ENCODE data around the gene SLC35G2.
A peak's percentile ranks its signal among the peaks of the same experiment; 100 is the strongest.
"Not testable (repeated sequence)": the region's sequence is repeated elsewhere in the genome, so short reads cannot be mapped to it uniquely, and the experiment has no call there.

The SLC35G2 gene

DNA sequence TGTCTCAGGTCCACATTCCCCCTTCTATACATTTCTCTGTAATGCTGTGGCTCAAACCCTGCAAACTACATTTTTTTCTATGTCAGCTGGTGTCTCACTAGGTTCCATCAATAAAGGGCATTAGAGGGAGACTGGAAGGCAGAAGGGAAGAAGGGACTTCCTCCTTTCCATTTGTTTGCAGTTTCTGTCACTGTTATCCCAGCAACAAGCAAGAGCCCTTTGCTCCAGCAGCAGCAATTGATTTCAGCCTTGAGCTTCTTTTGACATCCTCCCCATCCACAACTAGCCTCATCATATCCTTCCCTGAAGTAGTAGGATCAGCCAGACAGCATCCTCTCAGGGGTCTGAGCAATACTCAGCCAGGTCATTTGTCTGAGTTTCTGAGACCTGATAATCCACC, 37.7 kb downstream of the SLC35G2 start:
- in situ Hi-C loops (cut with MboI; ENCODE audit: low sequenced_read_pairs, unreplicated experiment): no loop called here
- TF ChIP-seq CTCF (IDR thresholded peaks at IDR 0.05; ENCODE audit: borderline replicate concordance, control extremely low read depth, extremely low read depth, insufficient read depth, missing control alignments): no peak
- no peak for DNase-seq (ENCODE audit: low spot score)

GRCh38 chr3:136858381-136858780, 39.5 kb downstream of the SLC35G2 start:
- in situ Hi-C loops (cut with MboI; ENCODE audit: low sequenced_read_pairs, unreplicated experiment): no loop called here
- TF ChIP-seq CTCF (IDR thresholded peaks at IDR 0.05; ENCODE audit: borderline replicate concordance, control extremely low read depth, extremely low read depth, insufficient read depth, missing control alignments): no peak
- DNase-seq (ENCODE audit: low spot score): no peak

GRCh38 chr3:136860541-136860940, 41.6 kb downstream of the SLC35G2 start:
- no peak for TF ChIP-seq CTCF (IDR thresholded peaks at IDR 0.05; ENCODE audit: borderline replicate concordance, control extremely low read depth, extremely low read depth, insufficient read depth, missing control alignments)
- in situ Hi-C loops (cut with MboI; ENCODE audit: low sequenced_read_pairs, unreplicated experiment): no loop called here
- no peak for DNase-seq (ENCODE audit: low spot score)

- TF ChIP-seq CTCF (IDR thresholded peaks at IDR 0.05; ENCODE audit: borderline replicate concordance, control extremely low read depth, extremely low read depth, insufficient read depth, missing control alignments): peak; percentile 13
- peak; percentile 96 for DNase-seq (ENCODE audit: low spot score)
- in situ Hi-C loops (cut with MboI; ENCODE audit: low sequenced_read_pairs, unreplicated experiment): no loop called here
These were observed 43.1 kb downstream of the SLC35G2 start, which contains the start of gene NCK1 for GRCh38 chr3:136861890-136862616. Gene NCK1, plus strand, starts transcription at chr3:136862208. Its CDS starts 65,794 bp downstream, at chr3:136928002.

- DNase-seq (ENCODE audit: low spot score): peak; percentile 69
- in situ Hi-C loops (cut with MboI; ENCODE audit: low sequenced_read_pairs, unreplicated experiment): no loop called here
- TF ChIP-seq CTCF (IDR thresholded peaks at IDR 0.05; ENCODE audit: borderline replicate concordance, control extremely low read depth, extremely low read depth, insufficient read depth, missing control alignments): no peak
These were observed 43.8 kb downstream of the SLC35G2 start for GRCh38 chr3:136862617-136863322.

DNA sequence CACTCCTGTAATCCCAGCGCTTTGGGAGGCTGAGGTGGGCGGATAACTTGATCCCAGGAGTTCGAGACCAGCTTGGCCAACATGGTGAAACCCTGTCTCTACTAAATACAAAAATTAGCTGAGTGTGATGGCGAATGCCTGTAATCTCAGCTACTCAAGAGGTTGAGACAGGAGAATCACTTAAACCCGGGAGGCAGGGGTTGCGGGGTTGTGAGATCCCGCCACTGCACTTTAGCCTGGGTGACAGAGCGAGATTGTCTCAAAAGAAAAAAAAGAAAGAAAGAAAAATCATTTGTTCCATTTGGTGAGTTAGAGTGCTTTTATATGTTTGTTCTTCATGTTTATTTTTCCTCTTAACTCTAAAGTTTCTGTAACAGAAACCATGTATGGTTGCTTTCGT, 50.4 kb downstream of the SLC35G2 start:
- no peak for TF ChIP-seq CTCF (IDR thresholded peaks at IDR 0.05; ENCODE audit: borderline replicate concordance, control extremely low read depth, extremely low read depth, insufficient read depth, missing control alignments)
- DNase-seq (ENCODE audit: low spot score): no peak
- in situ Hi-C loops (cut with MboI; ENCODE audit: low sequenced_read_pairs, unreplicated experiment): no loop called here

DNA sequence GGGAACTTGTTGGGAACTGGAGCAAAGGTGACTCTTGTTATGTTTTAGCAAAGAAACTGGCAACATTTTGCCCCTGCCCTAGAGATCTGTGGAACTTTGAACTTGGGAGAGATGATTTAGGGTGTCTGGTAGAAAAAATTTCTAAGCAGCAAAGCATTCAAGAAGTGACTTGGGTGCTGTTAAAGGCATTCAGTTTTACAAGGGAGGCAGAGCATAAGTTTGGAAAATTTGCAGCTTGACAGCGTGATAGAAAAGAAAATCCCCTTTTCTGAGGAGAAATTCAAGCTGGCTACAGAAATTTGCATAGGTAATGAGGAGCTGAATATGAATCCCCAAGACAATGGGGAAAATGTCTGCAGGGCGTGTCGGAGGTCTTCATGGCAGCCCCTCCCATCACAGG, 53.3 kb downstream of the SLC35G2 start:
- in situ Hi-C loops (cut with MboI; ENCODE audit: low sequenced_read_pairs, unreplicated experiment); DNase-seq (ENCODE audit: low spot score): not testable (repeated sequence)

GRCh38 chr3:136879510-136879909, 60.6 kb downstream of the SLC35G2 start:
- in situ Hi-C loops (cut with MboI; ENCODE audit: low sequenced_read_pairs, unreplicated experiment); DNase-seq (ENCODE audit: low spot score): not testable (repeated sequence)
